DMS114 treated with DMSO at 0.1 percent for 48 hours (cell line): Measurements from ENCODE around the gene PIP4K2C.
"Not testable (repeated sequence)": the region's sequence is repeated elsewhere in the genome, so short reads cannot be mapped to it uniquely, and the experiment has no call there.

Experiments used
- DNase-seq: peaks from one replicate; lab custom pipeline; 2025; ENCODE audit not compliant: unreplicated experiment; lab: John Stamatoyannopoulos, UW

PIP4K2C gene

GRCh38 chr12:57632958-57633840, 42.2 kb downstream of the PIP4K2C start, which contains the start of gene B4GALNT1:
Gene B4GALNT1 (minus strand): TSS chr12:57633201. CDS start chr12:57632132, 1,069 bp downstream.
- peak; percentile 71 for DNase-seq

- DNase-seq = not testable (repeated sequence)
Measured at GRCh38 chr12:57636731-57637130, 45.7 kb downstream of the PIP4K2C start.

- no peak for DNase-seq
Measured at GRCh38 chr12:57637364-57637763, 46.4 kb downstream of the PIP4K2C start.

- no peak for DNase-seq
Measured at GRCh38 chr12:57638096-57638495, 47.1 kb downstream of the PIP4K2C start.

- DNase-seq = no peak
Measured at GRCh38 chr12:57640175-57641042, 49.4 kb downstream of the PIP4K2C start.

- DNase-seq = no peak
Measured at GRCh38 chr12:57641699-57642442, 50.9 kb downstream of the PIP4K2C start.

GRCh38 chr12:57645990-57646658, 55.1 kb downstream of the PIP4K2C start:
- DNase-seq = peak; percentile 50

- DNase-seq = not testable (repeated sequence)
Measured at GRCh38 chr12:57646659-57647049, 55.7 kb downstream of the PIP4K2C start.
